ENCODE measurements around the gene ERN1.

ERN1 gene

GRCh38 chr17:64041912-64042311 is 88.0 kb downstream of the ERN1 start:
- no peak for DNase-seq (ENCODE audit: extremely low read depth, low read depth)
- no peak for TF ChIP-seq CTCF (IDR thresholded peaks at IDR 0.05; ENCODE audit: low read depth, low read length)

GRCh38 chr17:64040206-64040605 is 89.7 kb downstream of the ERN1 start:
- TF ChIP-seq CTCF (IDR thresholded peaks at IDR 0.05; ENCODE audit: low read depth, low read length), result no peak
- no peak for DNase-seq (ENCODE audit: extremely low read depth, low read depth)

DNA sequence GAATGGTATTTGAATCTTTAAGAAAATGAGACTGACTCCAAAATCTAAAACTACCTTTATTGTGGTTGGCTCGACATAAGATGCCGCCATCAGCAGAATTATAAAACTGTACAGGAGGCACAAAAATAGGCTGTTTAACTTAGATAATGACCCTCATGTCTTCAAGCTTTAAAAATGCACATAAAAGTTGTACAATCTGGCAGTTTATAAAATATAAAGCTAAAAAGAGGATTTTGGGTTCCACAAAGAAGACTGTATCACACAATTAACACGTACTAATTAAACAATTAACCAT is 90.9 kb downstream of the ERN1 start:
- no peak for DNase-seq (ENCODE audit: extremely low read depth, low read depth)
- TF ChIP-seq CTCF (IDR thresholded peaks at IDR 0.05; ENCODE audit: low read depth, low read length), result no peak

GRCh38 chr17:64038331-64039105 is 91.4 kb downstream of the ERN1 start:
- no peak for TF ChIP-seq CTCF (IDR thresholded peaks at IDR 0.05; ENCODE audit: low read depth, low read length)
- no peak for DNase-seq (ENCODE audit: extremely low read depth, low read depth)

DNA sequence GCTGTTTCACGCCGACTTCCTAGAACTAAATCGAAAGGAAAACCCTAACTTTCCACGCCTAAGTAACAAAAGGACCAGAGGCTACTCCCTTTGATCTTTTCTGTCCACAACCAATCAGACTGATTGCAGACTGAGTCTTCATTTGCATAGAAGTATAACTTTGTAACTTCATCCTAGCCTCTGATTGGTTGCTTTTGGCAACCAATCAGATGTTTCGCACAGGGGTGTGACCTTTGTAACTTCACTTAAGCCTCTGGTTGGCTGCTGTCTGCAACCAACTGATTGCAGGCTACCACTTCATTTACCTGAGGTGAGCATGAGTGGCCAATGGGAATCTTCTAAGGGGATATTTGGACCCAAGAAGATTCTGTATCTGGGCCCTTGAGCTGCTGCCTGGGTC is 92.1 kb downstream of the ERN1 start:
- no peak for DNase-seq (ENCODE audit: extremely low read depth, low read depth)
- TF ChIP-seq CTCF (IDR thresholded peaks at IDR 0.05; ENCODE audit: low read depth, low read length), result no peak

DNA sequence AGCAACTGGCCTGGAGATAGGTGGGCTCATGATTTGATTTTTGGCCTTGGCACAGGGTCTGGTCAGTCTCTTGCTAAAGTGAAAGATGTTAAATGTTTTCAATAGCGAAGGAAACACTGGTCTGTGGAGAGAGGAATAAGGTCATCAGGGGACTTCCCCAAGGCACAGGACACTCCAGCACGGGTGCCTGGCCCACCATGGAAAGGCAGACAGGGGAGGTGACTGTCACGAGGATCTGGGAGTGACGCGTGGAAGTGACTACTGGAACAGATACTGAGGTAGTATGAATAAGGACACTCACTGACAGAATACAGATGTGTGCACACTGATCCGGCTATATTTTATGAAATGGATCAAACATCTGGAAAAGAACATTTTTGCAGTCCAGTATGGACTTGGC is 92.8 kb downstream of the ERN1 start:
- no peak for TF ChIP-seq CTCF (IDR thresholded peaks at IDR 0.05; ENCODE audit: low read depth, low read length)
- no peak for DNase-seq (ENCODE audit: extremely low read depth, low read depth)

DNA sequence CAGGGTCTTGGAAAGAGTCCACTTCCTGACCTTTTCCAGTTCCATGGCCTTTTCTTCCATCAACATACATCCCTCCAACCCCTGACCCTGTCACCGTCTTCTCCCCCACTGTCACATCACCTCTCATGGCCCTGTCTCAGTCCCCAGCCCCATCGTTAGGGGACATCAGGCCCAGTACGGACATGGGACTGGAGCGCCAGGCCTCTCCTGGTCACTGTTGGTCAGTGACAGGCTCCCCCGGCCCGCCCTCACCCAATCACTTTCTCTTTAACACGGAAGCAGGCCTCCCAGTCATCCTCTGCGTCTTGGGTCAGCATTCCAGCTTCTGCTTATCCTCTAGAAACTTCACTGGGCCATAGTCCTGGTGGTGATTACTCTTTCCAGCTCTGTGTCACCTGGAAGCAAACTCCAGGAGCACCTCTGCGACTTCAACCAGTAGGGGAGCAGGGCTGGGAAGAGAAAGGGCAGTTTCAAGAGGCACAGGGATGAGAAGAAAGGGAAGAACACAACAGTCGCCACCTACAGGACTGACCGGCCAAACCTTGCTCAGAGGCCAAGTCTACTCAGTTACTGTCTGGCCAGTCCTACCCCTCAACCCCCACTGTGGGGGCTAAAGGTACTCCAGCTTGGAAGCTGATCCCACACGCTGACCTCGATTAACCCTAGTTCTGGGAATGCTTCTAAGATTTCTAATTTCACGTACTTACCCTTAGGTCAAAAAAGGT is 93.6 kb downstream of the ERN1 start:
- DNase-seq (ENCODE audit: extremely low read depth, low read depth), result no peak
- TF ChIP-seq CTCF (IDR thresholded peaks at IDR 0.05; ENCODE audit: low read depth, low read length), result no peak
